Posterior cingulate gyrus (tissue), 11 donors: ENCODE data around the gene ACVRL1.

Experiments used
- DNase-seq, 10 donors: peaks; one replicate each; pipeline versions ENCODE4 v3.0.0 to v3.0.0-alpha.2; 2020 to 2021; ENCODE audit warnings: mixed read lengths in 3 of 10
- intact Hi-C: fragments of 100-400 bp; cut with DNase I; formaldehyde crosslinking; loops from one replicate; pipeline ENCODE4 v1.15.1; 2023

The ACVRL1 gene

DNA sequence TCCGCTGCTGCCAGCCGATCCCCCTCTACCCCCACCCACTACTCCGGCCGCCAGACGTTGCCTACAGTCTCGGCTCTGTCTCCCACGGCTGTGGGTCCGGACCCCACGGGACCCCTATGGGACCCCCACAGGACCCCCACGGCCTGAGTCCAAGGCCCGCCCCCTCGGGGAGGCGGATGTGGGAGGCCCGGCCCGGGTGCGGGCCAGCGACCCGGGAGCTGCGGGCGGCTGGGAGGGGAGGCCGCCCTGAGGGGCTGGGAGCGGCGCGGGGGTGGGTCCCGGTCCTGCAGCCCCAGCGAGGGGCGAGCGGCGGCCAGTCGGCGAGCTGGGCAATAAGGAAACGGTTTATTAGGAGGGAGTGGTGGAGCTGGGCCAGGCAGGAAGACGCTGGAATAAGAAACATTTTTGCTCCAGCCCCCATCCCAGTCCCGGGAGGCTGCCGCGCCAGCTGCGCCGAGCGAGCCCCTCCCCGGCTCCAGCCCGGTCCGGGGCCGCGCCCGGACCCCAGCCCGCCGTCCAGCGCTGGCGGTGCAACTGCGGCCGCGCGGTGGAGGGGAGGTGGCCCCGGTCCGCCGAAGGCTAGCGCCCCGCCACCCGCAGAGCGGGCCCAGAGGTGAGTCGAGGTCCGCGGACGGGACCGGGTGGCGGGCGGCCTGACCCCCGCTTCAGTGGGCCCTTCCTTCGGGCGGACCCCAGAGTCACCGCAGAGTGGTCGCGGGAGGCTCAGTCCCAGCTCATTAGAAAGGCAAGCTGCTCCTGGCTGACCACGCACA is at the start of gene ACVRL1:
ACVRL1 (plus strand) TSS at position 422 of the 773 bp plus-strand sequence. CDS start 4,971 bp downstream, outside the sequence.
- intact Hi-C loops = no loop called here
- DNase-seq = peak in 2 of 10 donors; percentile 61 to 68

DNA sequence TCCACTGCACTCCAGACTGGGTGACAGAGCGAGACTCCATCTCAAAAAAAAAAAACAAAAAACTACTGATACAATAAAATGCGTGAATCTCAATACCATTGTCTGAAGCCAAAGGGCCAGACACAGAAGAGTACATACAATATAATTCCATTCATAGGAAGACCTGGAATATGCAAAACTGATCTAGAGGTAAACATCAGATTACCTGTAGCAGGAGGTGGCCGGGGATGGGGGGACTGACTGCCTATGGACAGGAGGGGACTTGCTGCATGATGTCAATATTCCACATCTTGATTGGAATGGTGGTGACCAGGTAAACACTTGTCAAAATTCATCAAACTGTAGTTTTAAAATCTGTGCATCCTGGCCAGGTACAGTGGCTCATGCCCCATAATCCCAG is 46.3 kb upstream of the ACVRL1 start:
- DNase-seq = peak in 1 of 10 donors; percentile 23
- intact Hi-C loops = no loop called here

DNA sequence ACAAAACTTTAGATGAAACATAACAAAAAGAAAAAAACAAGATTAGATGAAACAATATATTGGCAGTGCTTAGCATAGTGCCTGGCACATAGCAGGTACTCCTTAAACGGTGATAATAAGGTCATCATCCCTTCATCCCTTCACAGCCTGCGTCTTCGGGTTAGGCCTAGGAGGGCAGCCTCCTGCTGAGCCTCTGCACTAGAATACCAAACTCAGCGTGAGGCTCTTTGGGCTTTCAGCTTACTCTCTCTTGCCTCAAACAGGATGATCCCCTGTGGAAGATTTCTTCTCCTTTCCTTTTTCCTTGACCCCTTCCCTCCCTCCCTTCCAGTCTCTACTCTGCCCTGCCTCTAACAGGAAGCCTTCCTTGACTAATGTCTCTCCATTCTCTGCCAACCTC is 44.4 kb upstream of the ACVRL1 start:
- intact Hi-C loops = no loop called here
- peak in 2 of 10 donors; percentile 10 to 22 for DNase-seq

DNA sequence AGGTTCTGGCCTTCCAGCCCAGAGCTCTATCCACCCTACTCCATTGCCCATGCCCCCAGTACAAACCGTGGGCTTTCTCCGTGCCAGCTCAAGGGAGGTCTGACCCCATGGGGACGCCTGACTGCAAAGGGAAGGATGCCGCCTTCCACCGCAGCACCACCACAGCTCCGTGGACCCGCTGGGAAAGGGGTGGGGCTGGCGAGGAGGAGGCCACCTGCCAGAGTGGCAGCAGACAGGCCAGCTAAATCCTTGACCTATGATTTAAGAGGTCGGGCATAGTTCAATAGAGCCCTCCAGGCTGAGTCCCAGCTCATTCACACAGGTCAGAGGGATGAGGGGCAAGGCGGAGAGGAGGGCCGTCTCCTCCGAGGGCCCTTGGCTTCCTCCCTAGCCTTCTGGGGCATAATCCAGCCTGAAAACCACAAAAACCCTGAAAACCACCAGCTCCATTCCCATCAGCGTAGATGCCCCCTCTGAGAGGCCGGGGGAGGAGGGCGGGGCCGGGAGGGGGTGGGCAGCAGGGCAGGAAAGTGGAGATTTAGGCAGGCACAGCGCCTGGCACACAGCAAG is 43.9 kb upstream of the ACVRL1 start:
- DNase-seq = peak in 2 of 10 donors; percentile 59 to 76
- intact Hi-C loops = no loop called here

DNA sequence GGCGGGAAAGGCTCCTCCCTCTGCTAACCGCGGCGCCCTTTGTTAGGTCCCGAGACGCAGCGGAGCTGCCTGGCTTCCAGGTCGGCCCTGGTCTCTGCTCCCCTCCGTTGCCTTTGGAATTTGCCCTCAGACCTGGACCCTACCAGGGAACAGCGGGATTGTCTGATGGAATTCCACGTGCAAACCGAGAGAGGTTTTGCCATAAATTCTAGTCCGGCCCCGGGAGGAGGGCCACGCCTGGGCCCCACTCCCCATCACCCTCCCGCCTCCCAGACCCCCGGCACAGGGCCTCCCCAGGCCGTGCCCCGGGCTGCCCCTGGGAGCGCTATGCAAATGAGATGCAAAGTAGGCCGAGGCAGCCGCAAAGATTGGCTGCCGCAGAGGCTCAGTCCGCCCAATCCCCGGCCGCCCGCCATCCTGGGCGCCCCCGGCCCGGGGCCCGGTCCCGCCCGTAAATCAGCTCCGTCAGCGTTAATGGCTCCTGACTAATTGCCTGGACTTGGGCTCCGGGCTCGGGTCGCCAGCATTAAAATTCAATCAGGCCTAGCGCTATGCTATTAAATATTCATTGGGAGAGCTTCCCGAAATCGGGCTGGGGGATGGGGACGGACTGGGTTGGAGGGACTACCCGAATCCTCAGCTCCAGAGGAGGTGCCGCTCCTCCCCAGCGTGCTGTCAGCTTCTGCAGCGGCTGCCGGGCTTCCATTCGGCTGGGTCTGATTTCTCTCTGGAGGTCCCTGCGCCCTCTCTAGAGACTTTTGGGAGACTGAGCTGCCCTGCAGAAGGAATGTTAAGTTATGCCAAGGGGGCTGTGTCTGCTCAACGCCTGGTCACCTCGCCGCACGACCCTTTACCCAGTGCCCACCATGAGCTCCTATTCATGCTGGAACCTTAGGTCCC is 43.1 kb upstream of the ACVRL1 start:
- intact Hi-C loops = no loop called here
- DNase-seq = peak in 9 of 10 donors; percentile 31 to 91 (median 59)

DNA sequence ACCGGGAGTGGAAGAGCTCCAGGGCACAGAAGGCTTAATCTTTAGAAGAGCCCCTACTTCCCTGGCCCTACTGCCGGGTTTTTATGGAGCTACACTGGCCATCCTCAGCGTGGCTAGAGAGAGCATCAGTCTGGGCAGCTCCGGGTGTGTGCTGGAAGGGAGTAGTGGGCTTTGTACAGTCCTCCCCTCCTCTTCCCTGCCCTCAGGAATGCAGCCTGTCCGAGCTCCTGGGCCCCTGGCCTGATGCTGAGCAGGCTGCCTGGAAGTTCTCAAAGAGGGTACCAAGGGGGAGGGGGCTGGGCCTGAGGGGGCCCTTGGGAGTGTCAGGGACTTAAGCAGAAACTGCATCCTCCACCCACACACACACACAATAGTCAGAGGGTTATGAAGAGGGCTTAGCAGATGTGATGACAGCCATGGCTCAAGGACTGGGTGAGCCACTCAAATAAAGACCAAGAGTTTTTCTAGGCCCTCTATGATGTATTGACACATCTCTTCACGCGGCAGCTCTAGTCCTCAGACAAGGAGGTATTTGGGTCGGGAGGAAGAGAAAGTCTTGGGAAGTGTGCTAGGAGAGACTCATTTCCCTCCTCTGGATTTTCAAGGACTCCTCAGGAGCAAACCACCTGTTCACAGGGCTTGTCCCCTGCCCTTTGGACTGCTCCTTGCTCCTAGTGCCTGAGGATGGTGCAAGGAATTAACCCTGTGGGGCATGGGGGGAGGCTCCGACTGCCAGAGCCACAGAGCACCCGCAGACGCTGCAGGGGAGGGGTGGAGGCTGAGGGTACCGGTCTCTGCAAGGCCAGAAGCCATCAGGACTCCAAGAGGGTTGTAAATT is 42.3 kb upstream of the ACVRL1 start:
- peak in 2 of 10 donors; percentile 28 to 52 for DNase-seq
- intact Hi-C loops = no loop called here

DNA sequence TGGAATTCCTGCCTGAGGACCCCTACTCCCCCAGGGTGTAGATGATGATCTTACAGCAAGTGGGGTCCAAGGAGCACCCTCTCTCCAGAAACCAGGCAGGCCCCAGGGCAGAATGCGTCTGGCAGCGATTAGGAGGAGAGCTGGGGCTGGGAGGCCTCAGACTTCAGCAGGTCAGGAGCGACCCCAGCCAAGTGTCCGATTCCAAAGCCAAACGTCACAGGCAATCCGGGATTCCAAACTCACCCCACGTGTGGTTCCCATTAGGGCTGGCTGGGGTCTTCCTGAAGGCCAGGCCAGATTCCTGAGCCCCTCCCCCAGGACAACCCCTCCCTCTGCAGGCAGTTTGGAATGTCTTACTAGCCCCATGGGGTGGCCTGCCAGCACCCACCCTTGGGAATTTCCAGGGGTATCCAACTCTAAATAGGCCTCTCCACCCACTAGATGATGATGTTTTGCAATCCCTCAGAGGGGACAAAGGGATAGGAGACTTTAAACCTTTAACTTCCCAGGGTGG is 41.5 kb upstream of the ACVRL1 start:
- DNase-seq = peak in 2 of 10 donors; percentile 62 to 67

DNA sequence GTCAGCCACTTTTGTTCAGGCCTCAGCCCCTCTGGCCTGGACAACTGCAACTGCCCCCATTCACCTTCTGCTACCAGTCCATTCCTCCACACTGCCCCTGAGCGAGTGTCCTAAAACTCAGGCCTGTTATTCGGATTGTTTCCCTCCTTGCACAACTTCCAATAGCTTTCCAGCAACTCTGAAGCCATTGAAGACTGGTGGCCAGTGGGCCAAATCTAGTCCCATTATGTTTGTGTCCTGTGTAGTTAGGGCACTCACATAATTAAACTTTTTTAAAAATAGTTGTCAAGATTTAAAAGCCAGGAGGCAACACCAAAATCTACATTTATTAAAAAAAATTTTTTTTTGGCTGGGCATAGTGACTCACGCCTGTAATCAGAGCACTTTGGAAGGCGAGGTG is 41.0 kb upstream of the ACVRL1 start:
- intact Hi-C loops = loop anchor here (1.0 kb wide), 1 partner anchor 15 kb away; no protein-coding TSS in a partner anchor
- peak in 1 of 10 donors; percentile 2 for DNase-seq

More for the DNA sequence above, 41.5 kb upstream of the ACVRL1 start:
- intact Hi-C loops = loop anchor here (1.0 kb wide), 1 partner anchor 15 kb away; no protein-coding TSS in a partner anchor

DNA sequence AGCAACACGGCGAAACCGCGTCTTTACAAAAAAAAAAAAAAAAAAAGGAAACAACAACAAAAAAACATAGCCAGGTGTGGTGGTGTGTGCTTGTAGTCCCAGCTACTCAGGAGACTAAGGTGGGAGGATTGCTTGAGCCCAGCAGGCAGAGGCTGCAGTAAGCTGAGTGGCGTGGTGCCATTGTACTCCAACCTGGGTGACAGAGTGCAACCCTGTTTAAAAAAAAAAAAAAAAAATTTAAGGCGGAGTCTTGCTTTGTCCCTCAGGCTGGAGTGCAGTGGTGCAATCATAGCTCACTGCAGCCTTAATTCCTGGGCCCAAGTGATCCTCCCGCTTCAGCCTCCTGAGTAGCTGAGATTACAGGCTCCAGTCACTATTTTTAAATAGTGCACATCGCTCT is 40.5 kb upstream of the ACVRL1 start:
- intact Hi-C loops = loop anchor here (1.0 kb wide), 1 partner anchor 15 kb away; no protein-coding TSS in a partner anchor
- DNase-seq = peak in 2 of 10 donors; percentile 10 to 43

DNA sequence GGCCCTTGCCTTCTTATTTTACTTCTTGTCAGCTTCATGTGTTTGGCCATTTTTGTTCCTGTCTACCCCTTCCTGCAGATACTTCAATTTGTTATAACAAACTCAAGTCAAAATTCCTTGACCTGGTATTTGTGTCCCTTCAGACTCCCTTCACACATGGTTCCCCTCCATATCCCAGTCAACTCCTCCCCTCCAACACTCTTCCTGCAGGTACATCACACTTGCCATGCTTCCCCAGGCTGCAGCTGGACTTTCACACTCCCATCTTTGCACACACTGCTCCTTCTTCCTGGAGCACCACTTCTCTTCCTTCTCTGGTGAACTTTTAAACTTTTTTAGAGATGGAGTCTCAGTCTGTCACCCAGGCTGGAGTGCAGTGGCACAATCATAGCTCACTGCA is 39.9 kb upstream of the ACVRL1 start:
- DNase-seq = peak in 2 of 10 donors; percentile 2 to 7
- intact Hi-C loops = no loop called here

DNA sequence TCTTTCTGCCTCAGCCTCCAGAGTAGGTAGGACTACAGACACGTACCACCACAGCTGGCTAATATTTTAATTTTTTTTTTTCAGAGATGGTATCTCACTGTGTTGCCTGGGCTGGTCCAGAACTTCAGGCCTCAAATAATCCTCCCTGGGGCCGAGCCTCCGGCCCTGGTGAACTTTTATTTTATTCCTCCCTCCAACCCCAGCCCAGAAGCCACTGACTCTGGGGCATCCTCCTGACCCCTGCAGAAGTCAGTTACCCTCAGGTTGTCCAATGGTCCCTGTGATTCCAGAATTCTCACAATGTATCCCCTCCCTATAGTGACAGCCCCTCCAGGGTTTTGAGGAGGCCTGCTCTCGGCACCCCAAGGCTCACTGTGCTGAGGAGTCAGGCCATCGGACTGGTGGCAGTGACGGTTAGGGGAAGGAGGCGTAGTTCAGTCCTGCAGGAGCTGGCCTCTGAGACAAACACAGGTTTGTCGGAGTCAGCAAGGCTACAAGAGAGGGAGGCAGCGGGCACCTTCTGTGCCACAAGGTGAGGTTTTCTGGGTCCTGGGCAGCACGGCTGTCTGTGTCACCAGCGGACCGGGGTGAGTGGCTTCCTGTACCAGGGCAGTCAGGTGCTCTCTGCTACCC is 39.4 kb upstream of the ACVRL1 start:
- peak in 2 of 10 donors; percentile 44 to 72 for DNase-seq
- intact Hi-C loops = no loop called here

DNA sequence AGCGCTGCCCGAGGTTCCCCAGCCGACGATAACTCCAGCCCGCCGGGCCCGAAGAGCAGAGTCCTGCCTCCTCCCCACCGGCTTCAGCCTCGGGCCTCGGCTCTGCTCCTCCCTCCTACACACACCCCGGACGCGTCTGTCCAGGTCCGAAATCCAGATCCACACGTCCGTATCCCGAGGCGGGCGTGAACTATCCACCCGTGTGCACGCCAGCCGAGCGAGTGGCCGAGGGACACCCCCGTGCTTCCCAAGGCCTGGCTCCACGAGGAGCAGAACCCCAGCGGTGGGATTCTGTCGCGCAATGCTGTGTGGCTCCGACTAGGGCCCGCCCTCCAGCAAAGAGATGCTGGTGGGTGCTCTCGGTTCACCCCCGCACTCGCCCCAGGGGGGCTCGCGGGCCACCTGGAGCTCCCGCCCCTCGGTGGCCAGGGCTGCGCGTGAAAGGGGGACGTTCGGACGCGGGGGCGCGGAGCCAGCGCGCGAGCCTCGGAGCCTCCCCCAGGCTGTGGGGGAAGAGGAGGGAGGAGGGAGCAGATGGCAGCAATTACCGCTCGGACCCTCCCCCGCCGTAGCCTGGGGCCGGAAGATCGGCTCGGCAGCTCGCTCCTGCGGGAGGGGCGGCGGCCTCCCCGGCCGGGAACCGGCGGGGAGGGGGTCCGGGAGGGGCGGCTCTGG is 38.3 kb upstream of the ACVRL1 start:
- peak in 2 of 10 donors; percentile 85 to 88 for DNase-seq
- intact Hi-C loops = no loop called here

DNA sequence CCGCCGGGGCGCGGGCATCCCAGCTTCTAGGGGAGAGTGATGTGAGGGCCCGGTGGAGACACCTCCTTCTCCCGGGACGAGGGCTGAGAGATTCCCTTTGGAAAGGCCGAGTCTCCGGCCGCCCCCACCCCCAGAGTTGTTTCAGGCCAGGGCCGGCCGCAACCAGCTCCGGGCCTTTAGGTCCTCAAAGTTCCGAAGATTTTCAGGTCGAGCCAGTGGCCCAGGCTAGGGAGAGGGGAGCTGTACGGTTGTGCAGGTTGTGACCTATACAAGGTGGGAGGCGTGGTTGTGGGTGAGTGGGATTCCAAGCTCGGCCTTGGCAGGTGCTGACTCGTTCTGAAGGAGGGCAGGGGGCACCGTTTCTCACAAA is 37.8 kb upstream of the ACVRL1 start:
- DNase-seq = peak in 2 of 10 donors; percentile 66 to 77
- intact Hi-C loops = no loop called here

DNA sequence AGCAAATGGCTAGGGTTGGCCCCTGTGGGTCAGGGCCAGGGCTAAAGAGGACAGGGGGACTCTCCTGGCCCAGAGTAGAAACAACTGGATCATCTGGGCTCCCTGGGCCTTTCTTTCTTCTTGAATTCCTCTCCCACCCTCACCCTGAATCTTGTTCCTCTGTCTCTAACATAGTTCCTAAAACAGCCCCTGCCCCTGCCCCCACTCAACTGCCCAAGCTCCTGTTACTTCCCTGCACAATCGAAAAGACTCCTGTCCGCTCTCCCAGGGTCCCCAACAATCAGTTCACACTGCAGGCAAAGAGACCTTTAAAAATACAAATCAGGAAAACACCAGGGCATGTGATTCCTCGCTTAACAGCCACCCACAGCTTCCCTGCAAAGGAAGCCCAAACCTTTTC is 37.4 kb upstream of the ACVRL1 start:
- DNase-seq = peak in 2 of 10 donors; percentile 64 to 73
- intact Hi-C loops = no loop called here

DNA sequence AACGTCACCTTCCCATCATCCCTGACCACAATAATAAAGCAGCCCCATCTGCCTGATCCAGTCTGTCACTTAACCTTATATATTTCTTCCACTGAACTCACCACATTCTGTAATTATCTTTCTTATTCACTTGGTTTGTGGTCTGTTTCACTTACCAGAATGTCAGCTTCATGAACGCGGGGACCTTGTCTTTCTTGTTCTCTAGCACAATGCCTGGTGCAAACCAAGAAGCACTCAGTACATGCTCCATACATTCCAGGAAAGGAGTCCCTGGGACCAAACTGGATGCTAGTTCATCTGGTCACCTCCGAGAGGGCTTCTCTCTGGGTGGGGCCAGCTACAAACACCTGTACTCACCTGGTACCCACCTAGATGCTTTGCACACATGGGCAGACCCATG is 36.8 kb upstream of the ACVRL1 start:
- peak in 2 of 10 donors; percentile 12 to 24 for DNase-seq
- intact Hi-C loops = no loop called here

DNA sequence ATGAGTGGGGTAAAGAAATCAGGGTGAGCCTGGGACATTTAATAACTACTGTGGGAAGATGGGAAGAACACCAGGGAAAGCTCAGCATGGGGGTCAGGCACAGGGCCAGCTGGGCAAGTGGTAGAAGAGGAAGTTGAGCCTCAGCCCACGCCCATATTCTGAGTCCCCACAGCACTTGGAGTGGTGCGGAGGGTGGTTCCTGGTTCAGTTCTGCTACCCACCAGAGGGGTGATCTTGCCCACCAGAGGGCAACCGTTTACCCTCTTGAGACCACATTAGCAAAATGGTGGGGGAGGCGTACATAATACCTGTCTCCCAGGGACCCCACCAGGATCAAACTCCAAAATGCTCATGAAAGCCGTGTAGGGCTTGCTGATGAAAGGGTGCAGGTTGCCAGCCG is 36.2 kb upstream of the ACVRL1 start:
- peak in 2 of 10 donors; percentile 62 to 73 for DNase-seq
- intact Hi-C loops = no loop called here

DNA sequence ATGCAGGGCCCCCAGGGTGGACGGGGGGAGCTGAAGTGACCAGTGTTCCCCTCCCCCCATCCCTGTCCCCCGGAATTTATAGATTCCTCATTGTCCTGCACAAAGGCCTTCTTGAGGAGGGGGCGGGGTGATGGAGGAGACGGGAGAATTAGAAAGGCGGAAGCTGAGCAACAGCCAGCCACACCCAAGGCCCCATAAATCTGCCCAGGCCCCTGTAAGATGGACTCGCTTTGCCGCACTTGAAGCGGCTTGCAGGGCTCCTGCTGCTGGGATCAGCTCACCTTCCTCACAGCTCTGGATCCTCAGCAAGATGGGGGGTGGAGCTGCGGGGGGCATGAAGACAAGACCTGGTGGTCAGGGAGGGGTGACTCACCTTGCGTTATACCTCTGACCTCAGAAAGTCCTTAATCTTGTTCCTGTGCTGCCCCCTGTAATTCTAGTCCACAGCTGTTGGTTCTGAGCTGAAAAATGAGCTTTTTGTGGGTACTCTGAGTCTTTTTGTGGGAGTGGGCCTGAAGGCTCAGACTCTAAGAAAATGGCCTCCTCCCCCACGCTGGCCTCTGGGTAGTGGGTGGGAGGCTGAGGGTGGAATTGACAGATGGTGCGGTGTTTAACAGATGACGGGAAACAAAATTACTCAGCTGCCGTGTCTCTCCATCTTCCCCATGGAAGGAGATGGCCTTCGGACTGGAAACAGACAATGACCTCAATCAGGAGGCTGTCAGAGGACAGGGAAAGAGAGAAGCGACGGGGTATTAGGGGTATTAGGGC is 35.2 kb upstream of the ACVRL1 start:
- intact Hi-C loops = no loop called here
- DNase-seq = peak in 2 of 10 donors; percentile 49 to 54

DNA sequence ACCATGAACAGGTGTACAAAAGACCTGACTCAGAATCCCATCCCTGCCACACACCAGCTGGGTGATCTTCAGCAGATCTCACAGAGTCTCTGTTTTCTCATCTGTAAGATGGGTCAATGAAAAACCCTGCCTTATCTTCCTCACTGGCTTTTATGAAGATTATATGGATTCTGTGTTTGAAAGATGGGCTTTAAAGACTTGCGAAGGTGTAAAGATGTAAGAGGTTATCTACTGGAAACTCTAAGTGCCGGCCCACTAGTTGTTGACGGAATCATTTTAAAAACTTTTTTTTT is 34.7 kb upstream of the ACVRL1 start:
- intact Hi-C loops = no loop called here
- DNase-seq = peak in 1 of 10 donors; percentile 14
